ENCODE data around the gene AGT.
"Not testable (repeated sequence)": the region's sequence is repeated elsewhere in the genome, so short reads cannot be mapped to it uniquely, and the experiment has no call there.

The AGT gene

DNA sequence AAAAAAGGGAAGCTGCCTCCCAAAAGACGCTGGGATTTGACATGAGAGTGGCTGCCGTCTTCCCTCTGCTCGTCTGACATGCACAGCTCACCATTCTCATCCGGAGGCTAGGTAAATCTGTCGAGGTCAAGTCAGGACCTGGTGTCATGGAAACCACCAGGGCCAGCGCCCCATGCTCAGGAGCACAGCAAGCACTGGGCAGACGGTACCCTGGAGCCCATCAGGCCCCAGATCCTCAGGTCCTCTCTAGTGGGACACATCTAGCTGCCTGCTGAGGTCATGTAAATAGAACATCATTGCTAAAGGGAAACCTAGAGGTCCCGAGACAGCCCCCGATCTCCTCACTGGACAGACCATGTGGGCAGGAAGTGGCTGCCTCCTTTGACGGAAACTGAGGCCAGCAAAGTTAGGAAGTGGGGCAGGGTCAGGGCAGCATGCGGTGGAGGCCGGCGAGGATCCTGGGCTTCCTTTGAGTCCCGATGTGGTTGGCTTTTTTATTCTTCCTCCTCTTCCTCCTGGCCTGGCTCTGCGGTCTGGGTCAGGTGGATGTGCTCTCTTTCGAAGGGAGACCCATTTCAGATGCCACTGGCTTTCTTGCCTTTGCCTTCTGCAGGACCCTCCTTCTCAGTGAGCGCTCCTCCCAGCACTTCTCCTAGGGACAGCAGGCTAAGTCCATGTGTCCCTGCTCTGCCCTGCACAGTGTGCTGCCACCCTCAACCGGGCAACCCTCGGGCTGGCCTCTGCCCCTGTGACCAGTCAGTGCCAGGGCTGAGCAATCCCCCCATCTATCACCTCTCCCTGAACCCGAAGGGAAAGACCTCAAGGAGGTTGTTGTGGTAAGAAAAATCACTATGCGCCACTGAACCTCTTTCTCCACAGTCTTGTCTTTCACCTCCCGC is 5.9 kb downstream of the AGT start:
- DNase-seq (ENCODE audit: low read depth) = no peak

DNA sequence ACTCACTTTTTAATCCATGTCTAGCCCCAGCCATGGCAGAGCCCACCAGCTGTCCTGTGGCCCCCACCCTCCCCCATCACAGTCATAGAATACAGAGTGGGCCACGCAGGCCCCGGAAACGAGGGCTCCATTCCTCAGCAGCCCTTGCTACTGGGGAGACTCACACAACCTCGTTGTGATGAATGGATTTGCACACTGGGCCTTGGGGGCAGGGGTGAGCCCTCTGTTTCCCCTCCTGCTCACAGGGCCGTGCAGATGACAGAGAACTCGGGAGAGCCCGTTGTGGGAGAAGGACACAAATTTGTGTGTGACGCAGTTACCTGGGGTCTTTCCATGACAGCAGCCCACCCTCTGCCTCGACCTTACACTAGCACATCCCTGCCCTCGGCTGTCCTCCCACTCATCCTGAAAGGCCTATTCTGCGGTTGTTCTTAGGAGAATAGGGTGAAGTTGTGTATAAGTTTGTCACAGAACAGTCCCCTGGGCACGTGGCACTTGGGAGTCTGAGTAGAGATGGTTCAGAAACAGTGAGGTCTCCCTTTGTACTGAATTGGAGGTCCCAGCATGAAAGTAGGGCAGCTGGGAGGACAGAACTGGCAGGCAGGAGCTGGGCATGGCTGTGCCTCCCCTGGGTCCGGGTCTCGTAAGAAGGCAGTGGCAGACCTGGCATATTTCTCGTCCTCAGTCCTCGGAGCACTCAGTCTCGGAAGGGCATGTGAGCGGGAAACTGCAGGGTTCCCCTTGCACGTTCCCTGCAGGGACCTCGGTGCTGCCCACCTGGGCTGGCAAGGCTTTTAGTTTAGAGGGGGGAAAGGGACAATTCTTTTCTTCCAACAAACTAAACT is 6.8 kb downstream of the AGT start:
- no peak for DNase-seq (ENCODE audit: low read depth)

DNA sequence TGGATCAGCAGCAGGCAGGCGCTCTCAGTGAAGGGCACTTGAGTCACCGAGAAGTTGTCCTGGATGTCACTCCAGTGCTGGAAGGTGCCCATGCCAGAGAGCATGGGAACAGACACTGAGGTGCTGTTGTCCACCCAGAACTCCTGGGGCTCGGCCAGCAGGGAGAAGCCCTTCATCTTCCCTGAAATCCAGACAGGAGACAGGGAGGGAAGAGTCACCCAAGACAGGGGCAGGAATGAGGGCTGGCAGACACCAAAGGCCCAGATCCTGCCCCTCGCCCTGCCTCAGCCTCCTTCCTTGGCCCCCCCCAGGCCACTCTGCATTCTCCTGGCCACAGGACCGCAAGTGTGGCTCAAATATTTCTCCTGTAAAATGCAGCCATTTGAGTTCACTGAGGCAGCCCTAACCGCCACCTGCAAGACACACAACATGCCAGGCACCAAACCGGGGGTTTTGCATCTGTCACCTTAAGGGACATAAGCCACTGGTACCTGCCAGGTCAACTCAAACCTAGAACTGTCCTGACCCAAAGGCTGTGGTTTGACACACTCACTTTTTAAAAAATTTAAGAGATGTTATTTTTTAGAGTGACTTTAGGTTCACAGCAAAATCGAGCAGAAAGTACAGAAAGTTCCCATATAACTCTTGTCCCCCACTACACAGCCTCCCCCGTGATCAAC is 7.8 kb downstream of the AGT start:
- DNase-seq (ENCODE audit: low read depth) = no peak

DNA sequence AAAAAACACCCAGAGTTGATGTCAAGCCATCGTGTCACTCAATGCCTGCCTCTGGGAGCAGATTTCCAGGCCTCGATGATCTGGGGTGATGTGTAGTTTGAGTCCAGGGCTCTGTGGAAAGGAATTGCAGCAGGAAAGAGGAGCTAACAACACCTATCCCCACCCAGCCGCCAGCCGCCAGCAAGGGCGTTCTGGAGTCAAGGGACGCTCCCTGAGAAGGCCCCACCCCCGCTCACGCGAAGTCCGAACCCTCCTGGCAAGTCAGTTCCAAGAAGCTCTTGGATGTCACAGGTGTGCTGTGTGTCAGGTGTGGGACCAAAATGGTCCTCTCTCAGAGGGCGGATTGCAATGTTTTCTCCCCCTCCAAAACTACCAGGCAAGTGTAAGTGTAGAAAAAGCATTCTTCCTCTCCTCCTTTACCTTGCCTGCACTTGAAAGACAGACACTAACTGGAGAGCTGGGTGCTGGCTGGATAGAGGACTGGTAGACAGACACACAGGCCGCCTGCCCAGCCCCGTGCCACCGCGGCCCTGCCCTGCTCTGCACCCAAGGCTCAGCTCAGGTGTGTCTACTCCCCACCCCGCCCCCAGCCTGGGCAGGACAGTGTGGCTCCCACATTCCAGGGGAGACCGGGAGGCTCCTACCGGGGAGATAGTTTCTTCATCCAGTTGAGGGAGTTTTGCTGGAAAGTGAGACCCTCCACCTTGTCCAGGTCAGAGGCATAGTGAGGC is 8.5 kb downstream of the AGT start:
- DNase-seq (ENCODE audit: low read depth) = no peak

DNA sequence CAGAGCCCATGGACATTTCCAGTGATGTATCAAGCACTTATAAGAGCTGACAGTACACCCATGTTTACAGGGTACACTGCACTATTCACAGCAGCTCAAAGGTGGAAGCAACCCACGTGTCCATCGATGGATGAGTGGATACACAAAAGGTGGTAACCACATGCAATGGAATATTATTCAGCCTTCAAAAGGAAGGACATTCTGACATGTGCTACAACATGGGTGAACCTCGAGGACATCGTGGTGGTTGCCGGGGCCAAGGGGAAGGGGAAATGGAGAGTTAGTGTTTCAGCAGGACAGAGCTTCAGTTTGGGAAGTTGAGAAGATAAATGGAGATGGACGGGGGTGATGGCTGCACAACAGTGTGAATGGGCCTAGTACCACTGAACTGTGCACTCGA is 9.1 kb downstream of the AGT start:
- DNase-seq (ENCODE audit: low read depth) = no peak

DNA sequence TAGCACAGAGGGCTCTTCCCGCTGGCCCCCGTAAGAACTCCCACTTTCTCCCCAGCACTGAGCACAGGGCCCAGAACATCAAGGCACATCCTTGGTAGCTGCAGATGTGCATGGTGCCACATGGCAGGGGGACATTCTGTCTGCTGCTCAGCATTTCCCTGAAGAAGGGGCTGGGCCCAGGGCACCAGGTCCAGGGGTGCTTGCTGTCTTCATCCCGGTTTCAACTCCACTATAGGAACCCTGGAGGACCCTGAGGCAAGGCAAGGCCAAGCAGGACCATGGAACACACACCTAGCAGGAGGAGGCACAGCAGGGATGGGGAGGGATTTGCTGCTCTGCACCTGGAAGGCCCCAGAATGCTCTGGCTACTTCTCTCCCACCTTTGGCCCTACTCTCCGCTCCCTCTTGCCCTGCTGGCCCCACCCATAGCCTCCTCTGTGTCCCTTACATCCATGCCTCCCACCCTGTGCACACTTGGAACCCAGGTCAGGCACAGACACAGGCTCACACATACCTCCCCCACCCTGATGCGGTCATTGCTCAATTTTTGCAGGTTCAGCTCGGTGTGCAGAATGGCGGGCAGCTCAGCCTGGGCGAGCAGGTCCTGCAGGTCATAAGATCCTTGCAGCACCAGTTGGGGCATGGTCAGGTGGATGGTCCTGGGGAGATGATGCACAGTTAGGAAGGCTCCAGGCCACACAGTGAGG is 10.1 kb downstream of the AGT start:
- no peak for DNase-seq (ENCODE audit: low read depth)

DNA sequence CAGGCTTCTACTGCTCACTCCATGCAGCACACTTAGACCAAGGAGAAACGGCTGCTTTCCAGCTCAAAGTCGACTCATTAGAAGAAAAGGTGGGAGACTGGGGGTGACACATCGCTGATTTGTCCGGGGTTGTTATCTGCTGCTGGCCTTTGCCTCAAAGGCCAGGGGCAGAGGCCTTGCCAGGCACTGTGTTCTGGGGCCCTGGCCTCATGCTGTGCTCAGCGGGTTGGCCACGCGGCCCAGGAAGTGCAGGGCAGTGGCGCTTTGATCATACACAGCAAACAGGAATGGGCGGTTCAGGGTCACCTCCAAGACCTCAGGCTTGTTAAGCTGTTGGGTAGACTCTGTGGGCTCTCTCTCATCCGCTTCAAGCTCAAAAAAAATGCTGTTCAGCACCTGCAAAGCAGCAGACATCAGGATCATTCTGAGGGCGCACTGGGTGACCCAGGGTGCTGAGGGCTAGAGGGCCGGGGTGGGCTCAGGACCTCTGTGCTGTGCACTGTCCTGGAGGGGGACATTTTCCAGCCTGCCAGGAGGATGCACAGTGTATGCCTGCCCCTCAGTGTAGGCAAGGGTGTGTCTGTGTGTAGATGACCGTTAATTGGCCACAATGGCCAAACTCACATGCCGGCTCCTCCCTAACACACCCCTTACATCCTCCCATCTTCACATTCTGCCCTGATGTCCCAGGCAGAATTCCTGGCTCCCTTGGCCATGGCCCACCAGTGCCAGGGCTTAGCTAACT is 10.8 kb downstream of the AGT start:
- DNase-seq (ENCODE audit: low read depth) = no peak

DNA sequence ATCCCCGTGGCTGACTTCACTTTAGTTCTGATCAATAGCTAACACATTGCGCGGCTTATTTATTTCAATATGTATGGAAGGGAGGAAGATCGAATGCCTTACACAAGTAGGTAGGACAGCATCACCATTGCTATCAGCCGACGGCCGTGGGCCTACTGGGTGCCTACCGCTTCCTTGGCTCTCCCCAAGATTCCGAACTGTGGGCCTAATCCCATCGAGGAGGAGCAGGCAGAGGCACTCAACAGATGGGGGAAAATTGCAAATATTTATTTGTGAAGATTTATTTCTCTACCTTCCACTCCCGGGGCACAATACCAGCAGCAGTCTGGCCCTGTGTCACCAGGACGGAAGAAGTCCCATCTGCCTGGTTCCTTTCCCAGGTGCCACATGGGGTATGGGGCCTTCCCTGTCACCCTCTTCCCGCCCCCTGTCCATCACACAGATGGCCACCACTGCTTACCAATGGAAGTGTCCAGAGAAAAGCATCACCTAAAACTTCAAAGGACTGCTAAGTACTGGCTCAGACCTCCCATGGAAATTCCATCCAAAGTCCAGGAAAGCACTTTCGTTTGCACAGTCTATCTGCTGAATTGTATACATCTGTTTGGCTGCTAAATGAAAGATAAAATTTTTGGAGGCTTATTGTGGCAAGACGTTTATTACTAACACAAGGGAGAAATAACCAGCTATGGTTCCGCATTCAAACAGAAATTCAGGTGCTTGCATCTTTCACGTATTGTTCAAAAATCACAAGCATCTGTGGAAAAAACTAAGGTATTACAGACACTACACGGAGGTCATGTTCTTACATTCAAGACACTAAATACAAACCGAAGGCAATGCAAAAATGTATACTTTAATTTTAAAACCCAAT is 11.8 kb downstream of the AGT start:
- no peak for DNase-seq (ENCODE audit: low read depth)

DNA sequence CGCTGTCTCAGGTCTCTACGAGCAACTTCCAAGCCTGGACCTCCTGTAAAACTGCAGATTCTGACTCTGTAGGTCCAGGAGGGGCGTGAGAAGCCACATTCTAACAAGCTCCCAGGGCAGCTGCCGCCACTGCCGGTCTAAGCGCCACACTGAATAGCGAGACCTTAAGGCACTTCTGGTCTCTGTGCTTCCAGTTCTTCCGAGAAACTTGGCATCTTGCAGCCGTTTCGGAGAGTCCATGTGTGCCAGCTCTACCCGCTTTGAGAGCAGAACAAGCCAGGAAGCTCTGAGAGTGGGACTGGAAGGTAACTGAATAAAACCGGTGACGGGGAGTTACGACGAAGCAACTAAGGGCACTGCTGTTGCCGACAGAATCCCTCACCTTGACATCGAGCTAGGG is 12.5 kb downstream of the AGT start:
- no peak for DNase-seq (ENCODE audit: low read depth)

DNA sequence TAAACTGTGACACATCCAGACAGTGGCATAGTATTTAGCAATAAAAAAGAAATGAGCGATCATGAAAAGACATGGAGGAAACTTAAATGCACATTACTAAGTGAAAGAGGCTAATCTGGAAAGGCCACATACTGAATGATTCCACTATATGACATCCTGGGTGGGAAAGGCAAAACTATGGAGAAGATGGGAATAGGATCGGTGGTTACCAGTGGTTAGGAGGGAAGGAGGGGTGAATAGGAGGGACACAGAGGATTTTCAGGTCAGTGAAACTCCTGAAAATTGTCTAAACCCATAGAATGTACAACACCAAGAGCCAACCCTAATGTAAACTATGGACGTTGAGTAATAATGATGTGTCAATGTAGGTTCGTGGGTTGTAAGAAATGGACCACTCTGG is 13.8 kb downstream of the AGT start:
- no peak for DNase-seq (ENCODE audit: low read depth)

DNA sequence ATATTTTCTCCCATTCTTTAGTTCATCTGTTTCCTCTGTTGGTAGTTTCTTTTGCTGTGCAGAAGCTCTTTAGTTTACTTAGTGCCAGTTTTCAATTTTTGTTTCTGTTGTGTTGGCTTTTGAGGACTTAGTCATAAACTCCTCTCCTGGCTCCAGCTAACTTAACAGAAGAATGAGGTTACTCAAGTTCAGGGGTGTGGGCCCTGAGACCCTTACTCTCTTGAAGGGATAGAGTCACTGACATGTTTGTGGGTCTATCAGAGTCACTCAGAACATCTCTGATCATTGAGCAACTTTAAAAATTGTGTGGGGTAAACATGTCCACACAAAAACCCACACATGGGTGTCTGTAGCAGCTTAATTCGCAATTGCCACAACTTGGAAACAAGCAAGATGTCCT is 14.2 kb downstream of the AGT start:
- DNase-seq (ENCODE audit: low read depth) = no peak

DNA sequence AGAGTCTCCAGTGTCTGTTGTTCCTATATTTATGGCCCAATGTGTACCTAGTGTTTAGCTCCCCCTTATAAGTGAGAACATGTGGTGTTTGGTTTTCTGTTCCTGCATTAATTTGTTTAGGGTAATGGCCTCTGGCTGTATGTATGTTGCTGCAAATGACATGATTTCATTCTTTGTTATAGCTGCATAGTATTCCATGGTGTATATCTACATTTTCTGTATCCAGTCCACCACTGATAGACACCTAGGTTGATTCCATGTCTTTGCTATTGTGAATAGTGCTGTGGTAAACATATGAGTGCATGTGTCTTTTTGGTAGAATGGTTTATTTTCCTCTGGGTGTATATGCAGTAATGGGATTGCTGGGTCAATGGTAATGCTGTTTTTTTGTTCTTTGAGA is 15.0 kb downstream of the AGT start:
- not testable (repeated sequence) for DNase-seq (ENCODE audit: low read depth)

DNA sequence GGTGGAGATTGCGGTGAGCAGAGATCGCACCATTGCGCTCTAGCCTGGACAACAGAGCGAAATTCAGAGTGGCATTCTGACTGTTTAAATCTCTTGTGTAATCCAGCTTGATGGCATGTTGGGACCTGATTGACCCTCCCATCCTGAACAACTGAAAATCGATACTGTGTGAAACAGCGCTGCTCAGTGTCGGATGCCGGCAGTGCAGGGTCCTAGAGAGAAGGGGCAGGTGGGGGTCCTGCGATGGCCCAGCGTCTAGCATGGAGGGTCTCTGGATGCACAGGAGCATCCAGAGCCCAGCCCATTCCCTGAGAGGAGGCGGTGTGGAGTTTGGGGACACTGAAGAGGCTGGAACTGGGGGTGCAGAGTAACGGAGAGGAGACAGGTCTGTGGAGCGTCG is 15.8 kb downstream of the AGT start:
- DNase-seq (ENCODE audit: low read depth) = no peak

DNA sequence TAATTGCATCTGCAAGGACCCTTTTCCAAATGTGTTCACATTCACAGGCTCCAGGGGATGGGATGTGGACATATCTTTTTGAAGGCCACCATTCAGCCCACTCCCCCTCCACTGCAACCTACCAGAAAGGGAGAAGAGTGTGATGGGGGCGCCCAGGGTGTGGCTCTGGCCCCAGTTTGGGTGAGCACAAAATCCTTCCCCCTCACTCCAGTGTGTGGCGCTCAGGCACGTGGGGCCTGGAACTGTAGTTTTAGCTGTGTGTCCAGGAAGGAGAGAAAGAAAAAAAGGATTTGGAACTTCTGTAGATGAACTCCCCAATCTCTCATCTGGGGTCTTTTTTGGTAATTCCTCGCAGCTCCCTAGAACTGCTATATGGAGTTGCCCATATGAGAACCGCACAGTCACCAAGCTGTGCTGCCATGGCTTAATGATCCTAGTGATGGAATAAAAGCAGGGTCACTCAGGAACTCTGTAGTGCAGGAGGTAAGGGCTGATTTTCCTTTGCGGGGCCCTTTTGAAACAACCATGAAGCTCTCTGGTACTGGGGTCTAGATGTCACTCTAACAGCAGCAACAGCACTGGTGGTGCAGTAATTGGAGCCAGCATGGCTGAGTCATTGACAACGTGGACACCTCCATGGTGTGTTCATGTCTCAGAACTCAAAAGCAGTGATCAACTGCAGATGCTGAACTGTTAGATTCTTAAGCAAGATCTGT is 17.0 kb downstream of the AGT start:
- DNase-seq (ENCODE audit: low read depth) = no peak

DNA sequence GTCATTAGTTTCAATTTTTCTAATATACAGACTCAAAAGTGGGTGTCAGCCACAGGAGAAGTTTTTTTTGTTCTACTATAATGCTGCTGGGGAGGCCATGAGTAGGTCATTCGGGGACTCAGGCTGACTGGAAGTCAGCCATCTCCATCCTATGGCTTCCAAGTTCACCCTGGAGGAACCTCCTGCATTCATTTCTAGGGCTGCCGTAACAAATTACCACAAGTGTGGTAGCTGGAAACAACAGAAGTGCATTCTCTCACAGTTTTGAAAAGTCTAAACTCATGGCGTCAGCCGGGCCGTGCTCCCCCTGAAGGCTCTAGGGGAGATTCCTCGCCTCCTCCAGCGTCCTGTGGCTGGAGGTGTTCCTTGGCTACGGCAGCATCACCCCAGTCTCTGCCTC is 17.7 kb downstream of the AGT start:
- DNase-seq (ENCODE audit: low read depth) = no peak

DNA sequence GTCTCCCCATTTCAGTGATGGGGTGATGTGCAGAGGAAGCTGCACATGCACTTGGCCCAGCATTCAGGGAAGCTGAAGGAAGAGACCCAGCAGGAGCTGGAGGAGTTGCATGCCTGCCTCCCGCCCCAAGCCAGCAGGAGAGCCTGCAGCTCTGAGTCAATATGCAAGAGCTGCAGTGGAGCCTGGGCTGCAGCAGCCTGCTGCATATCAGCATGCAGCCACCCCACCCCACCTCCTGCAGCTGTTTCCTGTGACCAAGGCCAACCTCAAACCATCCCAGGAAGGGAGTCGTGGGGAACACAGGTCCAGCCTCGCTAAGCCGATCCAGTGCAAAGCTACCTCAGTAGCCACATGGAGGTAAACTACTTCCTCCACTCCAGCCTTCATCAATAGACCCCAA is 18.9 kb downstream of the AGT start:
- no peak for DNase-seq (ENCODE audit: low read depth)

DNA sequence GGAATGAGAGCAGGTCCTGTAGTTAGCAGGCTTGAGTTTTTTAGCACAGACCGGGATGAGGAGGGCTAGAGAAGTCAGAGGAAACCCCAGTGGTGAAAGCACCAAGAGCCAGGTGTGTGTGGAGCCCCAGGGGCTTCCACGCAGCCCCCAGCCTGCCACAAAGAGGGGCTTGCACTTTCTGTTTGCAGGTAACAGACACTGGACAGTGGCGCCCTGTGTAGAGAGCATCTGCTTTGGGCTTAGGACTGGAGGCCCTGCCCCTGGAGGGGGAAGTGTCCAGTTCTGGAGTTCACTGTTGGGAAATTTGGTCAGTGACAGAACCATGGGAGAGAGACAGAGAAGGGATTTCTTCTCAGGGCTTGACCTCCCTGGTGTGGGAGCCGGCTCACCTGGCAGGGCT is 19.5 kb downstream of the AGT start:
- DNase-seq (ENCODE audit: low read depth) = no peak

DNA sequence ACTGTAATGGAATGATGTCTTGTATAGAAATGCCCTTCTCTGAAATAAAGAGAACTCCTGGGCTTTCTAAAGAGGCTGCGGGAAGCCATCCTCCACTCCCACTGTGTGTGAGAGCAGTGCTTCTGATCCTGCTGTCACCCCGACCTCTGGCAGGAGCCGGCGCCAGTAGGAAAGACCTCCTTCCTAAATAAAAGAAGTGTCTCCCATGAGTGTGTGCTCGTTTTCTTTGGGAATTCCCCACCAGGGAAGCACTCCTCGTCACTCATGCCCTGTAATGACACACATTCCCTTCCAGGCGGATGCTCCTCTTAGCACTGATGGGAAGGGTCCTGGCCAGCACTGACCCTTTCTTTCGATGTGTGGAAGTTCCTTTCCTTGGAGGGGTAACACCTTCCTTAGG is 20.1 kb downstream of the AGT start:
- no peak for DNase-seq (ENCODE audit: low read depth)

DNA sequence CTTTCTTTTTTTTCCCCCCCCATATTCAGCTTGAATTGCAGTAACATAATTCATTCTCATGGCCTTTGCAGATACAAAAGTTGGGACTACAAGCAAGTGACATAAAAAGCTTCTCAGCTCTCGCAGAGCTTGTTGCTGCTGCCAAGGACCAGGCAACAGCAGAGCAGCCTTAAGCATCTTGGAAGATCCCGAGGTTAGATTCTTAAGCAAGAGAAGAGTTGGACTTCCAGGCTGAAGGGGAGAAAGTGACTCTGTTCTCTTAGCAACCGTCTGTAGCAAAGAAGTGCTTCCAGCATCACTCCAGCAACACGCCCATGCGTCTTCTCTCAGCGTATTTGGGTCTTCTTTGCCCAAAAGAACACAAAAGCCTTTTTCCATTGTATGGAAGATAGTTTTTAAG is 20.7 kb downstream of the AGT start:
- DNase-seq (ENCODE audit: low read depth) = no peak
